Hematopoietic multipotent progenitor cell treated with erythropoietin and hydrocortisone succinate and interleukin-3 and kit ligand, for 6 days (in vitro differentiated cells): ENCODE results near the gene PPP1R10.

Source experiments
- DNase-seq: peaks from one replicate; pipeline ENCODE4 v3.0.0-alpha.2; 2015

The PPP1R10 gene

GRCh38 chr6:30597315-30598144, 19.5 kb downstream of the PPP1R10 start:
- DNase-seq, result peak; percentile 88

- no peak for DNase-seq
Observed at GRCh38 chr6:30592287-30592686, 24.8 kb downstream of the PPP1R10 start.

GRCh38 chr6:30591008-30591407, 26.0 kb downstream of the PPP1R10 start:
- DNase-seq, result peak; percentile 28

- DNase-seq, result no peak
Observed at GRCh38 chr6:30590509-30590908, 26.5 kb downstream of the PPP1R10 start.

GRCh38 chr6:30589754-30590358, 27.2 kb downstream of the PPP1R10 start:
- no peak for DNase-seq

- no peak for DNase-seq
Observed at GRCh38 chr6:30583921-30584320, 33.1 kb downstream of the PPP1R10 start.

GRCh38 chr6:30578051-30578450, 39.0 kb downstream of the PPP1R10 start:
- no peak for DNase-seq

GRCh38 chr6:30573113-30573512, 43.9 kb downstream of the PPP1R10 start:
- DNase-seq, result no peak

GRCh38 chr6:30572148-30572547, 44.9 kb downstream of the PPP1R10 start:
- DNase-seq, result no peak

GRCh38 chr6:30571762-30572082, 45.3 kb downstream of the PPP1R10 start:
- DNase-seq, result no peak

- DNase-seq, result peak; percentile 97
Observed at GRCh38 chr6:30571075-30571761, 45.8 kb downstream of the PPP1R10 start, which contains the start of gene ABCF1. Gene ABCF1, plus strand, starts transcription at chr6:30571442. Its CDS starts 46 bp downstream, at chr6:30571488.

- no peak for DNase-seq
Observed at GRCh38 chr6:30570740-30571074, 46.3 kb downstream of the PPP1R10 start.

GRCh38 chr6:30570263-30570662, 46.8 kb downstream of the PPP1R10 start:
- DNase-seq, result no peak

GRCh38 chr6:30568245-30568644, 48.8 kb downstream of the PPP1R10 start:
- DNase-seq, result no peak

- no peak for DNase-seq
Observed at GRCh38 chr6:30565772-30566171, 51.3 kb downstream of the PPP1R10 start.

GRCh38 chr6:30564114-30564513, 52.9 kb downstream of the PPP1R10 start:
- DNase-seq, result no peak

GRCh38 chr6:30562470-30563425, 54.3 kb downstream of the PPP1R10 start:
- no peak for DNase-seq

GRCh38 chr6:30560930-30561329, 56.1 kb downstream of the PPP1R10 start:
- DNase-seq, result no peak

GRCh38 chr6:30557683-30557981, 59.4 kb downstream of the PPP1R10 start:
- DNase-seq, result no peak

GRCh38 chr6:30556906-30557682, 59.9 kb downstream of the PPP1R10 start, which contains the start of gene PRR3:
Gene PRR3, plus strand, starts transcription at chr6:30557295. Its CDS starts 50 bp downstream, at chr6:30557345.
- DNase-seq, result peak; percentile 98

- peak; percentile 94 for DNase-seq
Observed at GRCh38 chr6:30556066-30556905, 60.8 kb downstream of the PPP1R10 start, which contains the start of gene GNL1. Gene GNL1, minus strand, starts transcription at chr6:30556489. Its CDS starts 286 bp downstream, at chr6:30556203.
